Stimulated activated CD4-positive, alpha-beta T cell treated with anti-CD3 and anti-CD28 coated beads, Interleukin-1b, Interleukin-23, amount 100 ng/mL, for 1 hour (primary cell): Measurements from ENCODE around the gene GABRP.
"Not testable (repeated sequence)": the region's sequence is repeated elsewhere in the genome, so short reads cannot be mapped to it uniquely, and the experiment has no call there.

Experiments
- DNase-seq, 2 donors: peaks; one replicate each; pipeline ENCODE4 v3.0.0-alpha.2; 2020; ENCODE audit warnings: low read depth in 2 of 2

Gene GABRP

DNA sequence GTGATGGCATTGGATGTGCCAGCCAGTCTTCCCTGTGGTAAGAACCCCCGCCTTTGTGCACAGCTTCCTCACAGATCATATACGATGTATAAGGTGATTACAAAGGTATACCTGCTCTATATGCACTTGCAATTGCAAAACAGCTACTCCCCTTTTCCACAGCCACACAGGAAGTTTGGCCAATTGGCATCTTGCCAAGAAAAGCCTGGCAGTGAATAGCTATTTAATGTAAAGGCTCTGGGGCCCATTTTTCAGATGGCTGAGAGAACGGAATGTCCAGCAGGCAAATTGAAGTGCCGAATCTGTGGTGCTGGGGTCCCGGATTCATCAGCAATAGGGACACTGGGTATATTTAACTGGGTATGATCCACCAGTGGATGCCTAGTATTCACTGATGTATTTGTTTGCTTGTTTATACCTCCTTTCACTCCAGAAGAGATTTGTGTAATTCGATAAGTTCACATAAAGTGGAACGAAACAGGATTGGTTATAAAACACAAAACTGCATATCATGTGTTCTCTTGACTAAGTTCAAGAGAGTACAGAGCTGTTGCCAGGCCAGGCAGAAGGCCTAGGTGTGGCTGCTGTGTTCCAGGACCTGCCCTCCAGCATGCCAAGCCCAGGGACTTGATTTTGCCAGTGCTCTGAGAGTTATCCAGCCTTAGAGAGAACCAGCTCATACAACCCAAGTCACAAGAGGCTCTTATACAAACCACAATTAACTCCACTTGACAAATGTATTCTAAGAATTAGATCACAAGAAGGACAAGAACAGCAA is 27.7 kb upstream of the GABRP start:
- DNase-seq = no peak

- no peak for DNase-seq
Measured at GRCh38 chr5:170756691-170757090, 26.8 kb upstream of the GABRP start.

GRCh38 chr5:170757182-170757601 is 26.3 kb upstream of the GABRP start:
- no peak for DNase-seq

GRCh38 chr5:170757669-170758068 is 25.9 kb upstream of the GABRP start:
- DNase-seq = no peak

GRCh38 chr5:170758481-170758880 is 25.0 kb upstream of the GABRP start:
- no peak for DNase-seq

DNA sequence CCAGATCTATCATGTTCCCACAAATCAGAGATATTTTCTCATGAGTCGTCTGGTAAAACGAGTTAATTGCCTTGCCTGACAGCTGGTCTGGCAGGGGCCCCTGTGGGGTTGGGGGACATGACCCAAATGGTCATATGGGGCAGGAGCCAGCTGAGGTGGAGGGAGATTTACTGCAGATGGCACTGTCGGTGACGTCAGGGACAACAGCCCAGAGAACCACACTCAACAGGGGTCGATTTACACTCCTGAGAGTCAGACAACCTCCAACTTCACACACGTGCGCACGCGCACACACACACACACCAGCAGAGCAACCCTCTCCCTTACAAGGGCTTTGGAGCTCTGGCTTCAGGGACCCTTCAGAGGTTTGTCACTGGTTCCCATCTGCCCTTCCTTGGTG is 23.4 kb upstream of the GABRP start:
- DNase-seq = no peak

DNA sequence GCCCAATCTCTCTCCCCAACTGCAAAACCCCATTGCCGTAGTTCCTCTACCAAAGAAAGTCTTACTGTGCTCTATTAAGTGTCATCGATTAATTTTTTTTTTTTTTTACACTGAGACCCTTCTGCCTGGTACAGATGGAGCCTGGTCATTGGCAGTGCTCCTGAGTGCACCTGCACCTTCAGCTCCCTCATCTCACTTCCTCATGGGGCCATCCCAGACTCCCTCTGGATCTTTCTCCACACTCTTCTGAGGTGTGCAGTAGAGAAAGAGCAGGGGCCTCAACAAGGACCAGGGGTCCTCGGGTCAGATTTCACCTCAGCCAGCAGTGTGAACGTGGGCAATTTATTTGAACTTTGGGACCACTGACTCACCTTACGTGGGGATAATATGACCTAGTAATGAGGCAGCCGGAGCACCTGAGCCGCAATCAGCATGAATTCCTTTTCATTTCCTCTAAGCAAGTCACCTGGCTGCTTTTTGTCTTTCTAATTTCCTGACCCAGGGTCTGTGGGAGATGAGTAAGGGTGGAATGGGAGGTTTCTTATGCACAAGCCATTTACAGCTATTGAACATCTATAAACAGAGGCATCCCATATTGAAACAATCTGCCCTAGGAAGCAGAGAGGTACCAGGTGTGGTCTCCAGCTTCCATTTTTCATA is 22.3 kb upstream of the GABRP start:
- DNase-seq = no peak

DNA sequence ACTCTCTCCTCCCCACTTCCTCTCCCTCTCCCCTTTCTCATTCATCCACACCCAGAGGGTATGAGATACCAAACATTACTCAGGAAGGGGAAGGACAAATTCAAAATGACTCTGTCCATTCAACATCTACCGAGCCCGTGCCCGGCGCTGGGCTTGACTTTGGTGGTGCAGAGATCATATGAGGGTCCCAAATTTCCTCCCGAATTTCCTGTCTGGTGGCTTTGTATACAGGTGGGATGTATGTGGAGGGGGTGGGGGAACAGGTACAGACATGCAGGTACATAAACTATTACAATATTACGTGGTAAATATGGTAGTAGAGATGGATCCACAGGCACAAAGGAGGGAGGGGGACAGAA is 21.8 kb upstream of the GABRP start:
- no peak for DNase-seq

GRCh38 chr5:170762298-170762697 is 21.2 kb upstream of the GABRP start:
- not testable (repeated sequence) for DNase-seq

- not testable (repeated sequence) for DNase-seq
Measured at GRCh38 chr5:170765868-170766267, 17.7 kb upstream of the GABRP start.

DNA sequence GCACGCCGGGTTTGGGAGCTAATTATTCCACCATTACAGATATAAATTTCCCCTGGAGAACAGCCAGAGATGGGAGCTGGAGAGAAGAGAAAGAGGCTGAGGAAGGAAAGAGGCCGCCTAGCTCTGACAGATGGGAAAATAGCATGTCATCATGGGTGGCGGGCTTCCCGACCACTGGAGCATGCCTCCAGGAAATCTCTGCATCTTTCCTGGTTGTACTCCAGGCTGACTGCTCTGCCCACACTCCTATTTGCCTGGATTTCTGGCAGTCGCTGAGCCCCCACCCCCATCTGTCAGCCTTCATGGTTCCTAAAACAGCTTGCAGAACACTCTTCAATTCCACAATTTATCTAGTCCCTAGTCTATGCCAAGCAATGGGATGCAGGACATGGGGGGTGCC is 14.3 kb upstream of the GABRP start:
- no peak for DNase-seq

DNA sequence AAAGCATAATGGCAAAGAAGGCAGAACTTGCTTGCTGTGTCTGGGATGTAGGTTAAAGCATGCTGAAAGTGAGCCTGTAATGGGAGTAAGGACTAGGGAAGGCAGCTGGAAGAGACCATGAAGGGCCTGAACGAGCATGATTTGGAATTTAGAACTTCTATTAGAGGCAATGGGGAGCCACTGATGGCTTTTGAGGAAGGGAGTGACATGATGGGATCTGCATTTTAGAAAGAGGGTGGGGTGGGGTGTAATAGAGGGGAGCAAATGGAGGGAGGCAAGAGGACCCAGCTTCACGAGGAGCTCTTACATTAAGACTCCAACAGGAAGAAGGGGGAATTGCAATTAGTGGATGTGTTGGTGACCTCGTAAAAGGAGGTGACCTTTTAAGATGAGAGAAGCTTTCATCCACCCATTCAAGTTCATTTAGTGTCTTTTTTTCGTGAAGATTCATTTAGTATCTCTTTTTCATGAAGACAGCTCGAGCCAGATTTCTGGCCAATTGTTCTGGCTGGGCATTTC is 13.6 kb upstream of the GABRP start:
- DNase-seq = no peak

DNA sequence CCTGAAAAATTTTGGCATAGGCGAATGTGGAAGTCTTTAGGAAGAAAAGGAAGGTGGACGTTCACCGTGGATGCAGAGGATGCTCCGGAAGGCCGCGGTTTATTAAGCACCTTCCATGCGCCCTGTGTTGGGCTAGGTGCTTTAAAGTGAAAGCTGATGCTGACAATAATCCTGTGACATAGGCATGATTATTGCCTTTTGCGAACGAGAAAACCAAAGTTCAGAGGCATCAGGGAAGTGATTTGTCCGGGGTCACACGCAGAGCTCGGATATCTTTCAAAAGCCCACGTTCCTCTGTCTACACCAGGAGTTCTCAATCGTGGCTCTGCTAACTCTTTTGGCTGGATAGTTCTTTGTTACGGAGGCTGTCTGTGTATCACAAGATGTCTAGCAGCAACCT is 12.0 kb upstream of the GABRP start:
- no peak for DNase-seq

- DNase-seq = no peak
Measured at GRCh38 chr5:170773024-170773985, 10.2 kb upstream of the GABRP start.

DNA sequence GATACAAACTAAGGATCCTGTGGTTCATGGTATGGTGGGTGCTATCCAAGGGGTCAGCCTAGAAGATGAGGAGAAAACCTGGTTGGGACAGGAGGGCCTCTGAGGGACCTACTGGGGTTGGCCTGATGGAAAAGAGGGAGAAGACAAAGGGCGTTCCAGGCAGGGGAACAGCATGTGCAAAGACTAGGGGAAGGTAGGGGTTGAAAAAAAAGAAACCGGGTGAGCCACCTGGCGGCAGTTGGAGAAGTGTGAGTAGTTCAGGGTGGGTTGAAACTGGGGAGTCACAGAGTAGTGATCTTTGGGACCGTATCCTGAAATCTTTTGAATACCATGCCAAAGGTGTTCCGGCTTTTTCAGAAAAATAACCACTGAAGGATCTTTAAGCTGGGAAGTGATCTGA is 8.7 kb upstream of the GABRP start:
- no peak for DNase-seq

- no peak for DNase-seq
Measured at GRCh38 chr5:170781946-170782345, 1.6 kb upstream of the GABRP start.

GRCh38 chr5:170782438-170782837 is 1.1 kb upstream of the GABRP start:
- DNase-seq = no peak

- DNase-seq = no peak
Measured at GRCh38 chr5:170785416-170785815, 1.9 kb downstream of the GABRP start.

DNA sequence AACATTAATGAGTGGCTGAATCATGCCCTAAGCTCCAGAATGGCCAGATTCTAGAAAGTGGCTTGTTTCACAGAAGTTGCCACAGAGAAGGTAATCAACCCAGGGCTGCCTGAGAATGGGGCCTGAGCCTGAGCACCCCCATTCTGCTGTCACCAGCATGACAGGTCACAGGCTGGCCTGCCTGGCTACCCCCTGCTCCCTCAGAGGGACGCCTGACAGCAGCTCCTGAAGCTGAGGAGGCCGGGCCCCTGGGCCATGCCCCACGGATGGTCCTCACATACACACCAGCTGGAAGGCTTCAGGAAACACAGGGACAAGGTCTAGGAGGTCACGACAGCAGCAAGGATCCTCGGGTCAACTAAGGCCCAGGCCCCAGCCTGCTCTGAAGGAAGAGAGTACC is 3.7 kb downstream of the GABRP start:
- DNase-seq = no peak

DNA sequence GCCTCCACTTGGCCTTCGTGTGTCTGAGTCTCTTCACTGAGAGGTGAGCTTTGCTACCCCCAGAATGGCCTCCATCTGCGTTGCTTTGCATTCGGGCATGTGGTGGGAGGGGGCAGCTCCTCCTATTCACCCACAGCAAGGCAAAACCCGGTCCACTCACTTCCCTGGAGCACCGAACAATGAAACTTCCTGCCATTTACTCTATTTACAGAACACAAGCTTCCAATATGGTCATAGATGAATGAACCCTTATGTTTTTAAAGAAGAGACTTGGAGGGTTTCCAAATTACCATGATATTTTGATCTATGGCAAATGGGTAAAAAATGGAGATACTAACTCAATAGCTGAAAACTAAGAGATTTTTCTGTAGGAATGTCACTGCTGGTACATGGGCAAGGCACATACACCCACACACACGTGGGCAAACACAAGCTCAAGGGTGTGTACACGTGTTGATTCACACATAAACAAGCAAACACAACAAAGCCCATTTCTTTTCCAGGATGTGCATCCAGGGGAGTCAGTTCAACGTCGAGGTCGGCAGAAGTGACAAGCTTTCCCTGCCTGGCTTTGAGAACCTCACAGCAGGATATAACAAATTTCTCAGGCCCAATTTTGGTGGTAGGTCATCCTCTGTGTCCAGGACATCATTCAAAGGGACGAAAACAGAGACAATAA is 5.2 kb downstream of the GABRP start:
- no peak for DNase-seq

DNA sequence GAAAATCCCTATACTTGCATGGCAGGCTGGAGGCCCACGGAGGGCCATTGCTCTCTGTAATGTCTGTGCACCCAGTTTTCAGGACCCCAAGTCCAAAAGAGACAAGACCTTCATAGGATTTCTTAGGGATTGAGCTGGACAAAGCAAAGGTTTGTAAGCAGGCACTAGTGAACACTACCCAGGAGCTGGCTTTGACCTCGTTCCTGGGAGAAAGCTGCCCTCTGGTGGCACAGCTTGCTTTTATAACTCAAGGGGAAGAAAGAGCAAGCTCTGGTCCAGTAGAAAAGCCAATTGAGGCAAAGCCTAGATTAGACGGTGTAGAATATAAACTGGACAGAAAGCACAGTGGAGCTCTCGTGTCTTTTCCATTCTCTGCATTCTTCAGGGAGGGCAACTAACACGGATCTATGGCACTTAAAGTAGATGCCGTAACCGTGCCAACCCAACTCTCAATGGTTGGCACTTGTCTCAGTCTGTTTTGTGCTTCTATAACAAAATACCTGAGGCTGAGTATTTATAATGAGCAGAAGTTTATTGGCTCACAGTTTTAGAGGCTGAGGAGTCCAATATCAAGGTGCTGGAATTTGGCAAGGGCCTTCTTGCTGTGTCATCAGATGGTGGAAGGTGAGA is 7.9 kb downstream of the GABRP start:
- DNase-seq = no peak
